Astrocyte (in vitro differentiated cells and primary cell): ENCODE data around the gene CD27.

Experiments
- EZH2 ChIP-seq: IDR thresholded peaks from 2 replicates; pipeline ENCODE4 v1.6.1; 2012; ENCODE audit warnings: mild to moderate bottlenecking, low read length, inconsistent platforms; ENCODE audit not compliant: insufficient read depth
- TF ChIP-seq, protein P1 (sequence below): IDR thresholded peaks from 2 replicates; pipeline ENCODE4 v1.5.1; 2011; ENCODE audit warnings: low read depth, mild to moderate bottlenecking, inconsistent platforms, low read length, moderate library complexity; ENCODE audit not compliant: insufficient read depth

DNA sequence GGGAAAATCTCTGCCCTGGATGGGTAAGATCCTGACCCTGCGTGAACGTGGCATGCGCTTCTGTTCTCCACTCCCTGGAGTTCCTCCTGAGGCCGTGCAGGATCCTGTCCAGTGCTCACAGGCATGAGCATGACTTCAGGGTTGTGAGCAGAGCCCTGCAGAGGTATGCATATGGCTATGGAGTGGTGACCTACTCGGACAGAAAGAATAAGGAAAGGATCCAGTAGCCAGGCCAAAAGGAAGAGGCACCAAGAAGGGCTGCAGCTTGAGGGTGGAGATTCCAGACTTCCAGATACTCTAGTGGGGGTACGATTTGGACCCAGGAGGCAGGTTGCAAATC lies 20.8 kb upstream of the CD27 start:
- TF ChIP-seq, protein P1, sequence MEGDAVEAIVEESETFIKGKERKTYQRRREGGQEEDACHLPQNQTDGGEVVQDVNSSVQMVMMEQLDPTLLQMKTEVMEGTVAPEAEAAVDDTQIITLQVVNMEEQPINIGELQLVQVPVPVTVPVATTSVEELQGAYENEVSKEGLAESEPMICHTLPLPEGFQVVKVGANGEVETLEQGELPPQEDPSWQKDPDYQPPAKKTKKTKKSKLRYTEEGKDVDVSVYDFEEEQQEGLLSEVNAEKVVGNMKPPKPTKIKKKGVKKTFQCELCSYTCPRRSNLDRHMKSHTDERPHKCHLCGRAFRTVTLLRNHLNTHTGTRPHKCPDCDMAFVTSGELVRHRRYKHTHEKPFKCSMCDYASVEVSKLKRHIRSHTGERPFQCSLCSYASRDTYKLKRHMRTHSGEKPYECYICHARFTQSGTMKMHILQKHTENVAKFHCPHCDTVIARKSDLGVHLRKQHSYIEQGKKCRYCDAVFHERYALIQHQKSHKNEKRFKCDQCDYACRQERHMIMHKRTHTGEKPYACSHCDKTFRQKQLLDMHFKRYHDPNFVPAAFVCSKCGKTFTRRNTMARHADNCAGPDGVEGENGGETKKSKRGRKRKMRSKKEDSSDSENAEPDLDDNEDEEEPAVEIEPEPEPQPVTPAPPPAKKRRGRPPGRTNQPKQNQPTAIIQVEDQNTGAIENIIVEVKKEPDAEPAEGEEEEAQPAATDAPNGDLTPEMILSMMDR: no peak
- no peak for TF ChIP-seq EZH2
